ENCODE results near the gene PPM1M.
A peak's percentile ranks its signal among the peaks of the same experiment; 100 is the strongest.

The PPM1M gene

GRCh38 chr3:52223449-52224408 is 21.8 kb upstream of the PPM1M start:
- peak overlapping the region in 9 of 11 experiments; percentile 41 to 86 (median 75); a peak in 15 of 22 replicates for H3K9ac ChIP-seq
- no peaks in the 10 kb centered on the region for H3K9me3 ChIP-seq (replicated peaks in 1 of 11)
- peaks cover 0 to 50% (median 7%) of the 10 kb centered on the region in 11 experiments; a peak in 13 of 22 replicates for H4K20me1 ChIP-seq
- peak overlapping the region in 9 of 11 experiments; percentile 54 to 97 (median 87); a peak in 17 of 22 replicates for H3K27ac ChIP-seq
- no peaks in the 10 kb centered on the region for H3K27me3 ChIP-seq
- H3K4me2 ChIP-seq = peak overlapping the region; percentile 63 to 100 (median 96)
- TF ChIP-seq Cebpa-rat (IDR thresholded peaks at IDR 0.05) = no peak
- H3K4me3 ChIP-seq = peak overlapping the region in 8 of 10 experiments; percentile 18 to 61 (median 54); a peak in 12 of 20 replicates
- H3K36me3 ChIP-seq = peaks cover 10 to 42% (median 19%) of the 10 kb centered on the region in 11 experiments
- H3K4me1 ChIP-seq = peaks cover 59 to 98% (median 97%) of the 10 kb centered on the region in 10 experiments

- Histone ChIP-seq H3K4me2 (peak within 1 kb of the TSS; percentile 63 to 100 (median 96)), H3K36me3 (peaks cover 29 to 61% (median 38%) of the 10 kb centered on the region in 11 experiments), H3K9me3 (replicated peaks in 1 of 11) (no peaks in the 10 kb centered on the region), H4K20me1 (peaks cover 0 to 68% (median 22%) of the 10 kb centered on the region in 11 experiments; a peak in 17 of 22 replicates), H3K27ac (peak within 1 kb of the TSS in 10 of 11 experiments; percentile 44 to 97 (median 86); a peak in 20 of 22 replicates), H3K4me1 (peaks cover 47 to 100% (median 97%) of the 10 kb centered on the region in 10 experiments), H3K27me3 (no peaks in the 10 kb centered on the region), H3K4me3 (peak within 1 kb of the TSS in 8 of 10 experiments; percentile 18 to 61 (median 54); a peak in 15 of 20 replicates), H3K9ac (peak within 1 kb of the TSS; percentile 38 to 86 (median 68); a peak in 19 of 22 replicates)
- TF ChIP-seq Cebpa-rat (IDR thresholded peaks at IDR 0.05) = peak in 6 of 11 experiments; percentile 30 to 89 (median 84); a peak in 10 of 22 replicates
Measured at GRCh38 chr3:52225452-52226228, 19.9 kb upstream of the PPM1M start, which contains the start of gene TLR9. TLR9 (minus strand) TSS chr3:52225645; CDS start chr3:52225529, 116 bp downstream.

GRCh38 chr3:52226229-52226817 is 19.2 kb upstream of the PPM1M start:
- Histone ChIP-seq H3K27me3 (no peaks in the 10 kb centered on the region), H3K9ac (peak overlapping the region in 10 of 11 experiments; percentile 22 to 86 (median 72); a peak in 17 of 22 replicates), H3K9me3 (replicated peaks in 1 of 11) (no peaks in the 10 kb centered on the region), H3K4me1 (peaks cover 48 to 100% (median 96%) of the 10 kb centered on the region in 10 experiments), H3K4me2 (peak overlapping the region; percentile 63 to 100 (median 96)), H3K27ac (peak overlapping the region in 10 of 11 experiments; percentile 44 to 97 (median 86); a peak in 20 of 22 replicates), H3K36me3 (peaks cover 36 to 61% (median 45%) of the 10 kb centered on the region in 11 experiments), H4K20me1 (peaks cover 3 to 69% (median 29%) of the 10 kb centered on the region in 11 experiments; a peak in 19 of 22 replicates), H3K4me3 (peak overlapping the region in 7 of 10 experiments; percentile 1 to 55 (median 33); a peak in 11 of 20 replicates)
- no peak; a peak in 1 of 22 replicates for TF ChIP-seq Cebpa-rat (IDR thresholded peaks at IDR 0.05)

- Histone ChIP-seq H3K4me2 (peak overlapping the region in 10 of 11 experiments; percentile 63 to 100 (median 97); a peak in 19 of 22 replicates), H3K9me3 (replicated peaks in 1 of 11) (no peaks in the 10 kb centered on the region), H3K4me1 (peaks cover 56 to 100% (median 96%) of the 10 kb centered on the region in 10 experiments), H3K9ac (peak overlapping the region in 10 of 11 experiments; percentile 20 to 86 (median 72); a peak in 15 of 22 replicates), H3K27ac (peak overlapping the region in 9 of 11 experiments; percentile 54 to 97 (median 87); a peak in 16 of 22 replicates), H3K36me3 (peaks cover 37 to 60% (median 47%) of the 10 kb centered on the region in 11 experiments), H4K20me1 (peaks cover 10 to 70% (median 37%) of the 10 kb centered on the region in 11 experiments; a peak in 21 of 22 replicates), H3K4me3 (no peak overlapping the region), H3K27me3 (no peaks in the 10 kb centered on the region)
- TF ChIP-seq Cebpa-rat (IDR thresholded peaks at IDR 0.05) = no peak
Measured at GRCh38 chr3:52227117-52227516, 18.4 kb upstream of the PPM1M start.

GRCh38 chr3:52227766-52228165 is 17.8 kb upstream of the PPM1M start:
- peaks cover 62 to 100% (median 96%) of the 10 kb centered on the region in 10 experiments for H3K4me1 ChIP-seq
- no peaks in the 10 kb centered on the region for H3K27me3 ChIP-seq
- H3K36me3 ChIP-seq = peaks cover 37 to 60% (median 50%) of the 10 kb centered on the region in 11 experiments
- no peaks in the 10 kb centered on the region for H3K9me3 ChIP-seq (replicated peaks in 1 of 11)
- H3K27ac ChIP-seq = peak overlapping the region in 8 of 11 experiments; percentile 61 to 97 (median 90); a peak in 13 of 22 replicates
- peak overlapping the region in 9 of 11 experiments; percentile 20 to 86 (median 75); a peak in 14 of 22 replicates for H3K9ac ChIP-seq
- H3K4me2 ChIP-seq = peak overlapping the region in 10 of 11 experiments; percentile 63 to 100 (median 97); a peak in 17 of 22 replicates
- peaks cover 14 to 73% (median 43%) of the 10 kb centered on the region in 11 experiments for H4K20me1 ChIP-seq
- H3K4me3 ChIP-seq = no peak overlapping the region
- no peak for TF ChIP-seq Cebpa-rat (IDR thresholded peaks at IDR 0.05)

- no peak overlapping the region for H3K4me3 ChIP-seq
- no peaks in the 10 kb centered on the region for H3K9me3 ChIP-seq (replicated peaks in 1 of 11)
- peak overlapping the region in 5 of 11 experiments; percentile 11 to 84 (median 42); a peak in 8 of 22 replicates for H3K9ac ChIP-seq
- H4K20me1 ChIP-seq = peaks cover 14 to 78% (median 48%) of the 10 kb centered on the region in 11 experiments
- peaks cover 37 to 64% (median 48%) of the 10 kb centered on the region in 11 experiments for H3K36me3 ChIP-seq
- H3K27ac ChIP-seq = peak overlapping the region in 4 of 11 experiments; percentile 93 to 97 (median 95); a peak in 8 of 22 replicates
- no peaks in the 10 kb centered on the region for H3K27me3 ChIP-seq
- peak overlapping the region in 8 of 11 experiments; percentile 80 to 100 (median 98); a peak in 15 of 22 replicates for H3K4me2 ChIP-seq
- H3K4me1 ChIP-seq = peaks cover 62 to 100% (median 96%) of the 10 kb centered on the region in 10 experiments
- no peak for TF ChIP-seq Cebpa-rat (IDR thresholded peaks at IDR 0.05)
Measured at GRCh38 chr3:52228266-52228665, 17.3 kb upstream of the PPM1M start.

- Histone ChIP-seq H3K4me1 (peaks cover 62 to 100% (median 96%) of the 10 kb centered on the region in 10 experiments), H3K27me3 (no peaks in the 10 kb centered on the region), H3K9ac (peak overlapping the region in 5 of 11 experiments; percentile 28 to 84 (median 42); a peak in 8 of 22 replicates), H3K27ac (peak overlapping the region in 4 of 11 experiments; percentile 93 to 97 (median 95); a peak in 8 of 22 replicates), H4K20me1 (peaks cover 14 to 83% (median 53%) of the 10 kb centered on the region in 11 experiments), H3K4me2 (peak overlapping the region in 8 of 11 experiments; percentile 80 to 100 (median 98); a peak in 13 of 22 replicates), H3K4me3 (no peak overlapping the region), H3K36me3 (peaks cover 37 to 70% (median 54%) of the 10 kb centered on the region in 11 experiments), H3K9me3 (replicated peaks in 1 of 11) (no peaks in the 10 kb centered on the region)
- TF ChIP-seq Cebpa-rat (IDR thresholded peaks at IDR 0.05) = no peak
Measured at GRCh38 chr3:52228751-52229291, 16.7 kb upstream of the PPM1M start.

Measured in BLaER1 treated with 17β-estradiol and CSF1 and Interleukin-3, amounts not matched to agents 10 nM and 100 nM (cell line).